A673 (cell line): Measurements from ENCODE around the gene ANKRD11. TPM values are rescaled to one million over a fixed set of nuclear protein-coding genes. Genes with fewer than 3 reads are reported as not detected.

Source experiments
- BruUV-seq: library from RNA; stranded (reverse); fragments of 400-500 nt; replicated peaks from 2 replicates; lab custom pipeline; 2021; lab: Mats Ljungman, UMichigan
- CTCF ChIA-PET: fragments of 300-600 bp; sonication (Branson Sonifier 250); formaldehyde crosslinking; loops from one replicate; lab custom pipeline; 2022; ENCODE audit warnings: antibody characterized with exemption; lab: Charles Lee
- POLR2A ChIA-PET: fragments of 300-600 bp; sonication (Branson Sonifier 250); formaldehyde crosslinking; loops from one replicate; lab custom pipeline; 2022; ENCODE audit warnings: antibody characterized with exemption; ENCODE audit not compliant: low non-redundant PET; lab: Charles Lee
- DNase-seq: peaks from one replicate; pipeline ENCODE4 v3.0.0-alpha.2; 2015; ENCODE audit warnings: low spot score
- H3K27ac ChIP-seq: fragments of 200-600 bp; sonication (generic); 2 replicates; pipeline ENCODE4 v1.5.1; 2016; ENCODE audit warnings: mixed run types, low read depth, mild to moderate bottlenecking, mixed read lengths, antibody characterized with exemption, low read length; ENCODE audit not compliant: poor library complexity, severe bottlenecking
- H3K27me3 ChIP-seq: fragments of 200-600 bp; sonication (generic); replicated peaks from 2 replicates; pipeline ENCODE4 v1.6.1; 2017; ENCODE audit warnings: mixed run types, low read depth, mild to moderate bottlenecking, mixed read lengths, antibody characterized with exemption, low read length; ENCODE audit not compliant: insufficient read depth, poor library complexity
- H3K36me3 ChIP-seq: fragments of 200-600 bp; sonication (generic); 2 replicates; pipeline ENCODE4 v1.6.1; 2016; ENCODE audit warnings: mixed run types, mild to moderate bottlenecking, mixed read lengths, antibody characterized with exemption, low read length; ENCODE audit not compliant: insufficient read depth, poor library complexity, severe bottlenecking
- H3K4me1 ChIP-seq: fragments of 200-600 bp; sonication (generic); 2 replicates; pipeline ENCODE4 v1.6.1; 2017; ENCODE audit warnings: mixed run types, mild to moderate bottlenecking, mixed read lengths, antibody characterized with exemption, low read length; ENCODE audit not compliant: insufficient read depth, poor library complexity, severe bottlenecking
- H3K4me3 ChIP-seq: fragments of 200-600 bp; sonication (generic); 2 replicates; pipeline ENCODE4 v1.5.1; 2016; ENCODE audit warnings: low read depth, mixed run types, mild to moderate bottlenecking, mixed read lengths, low read length; ENCODE audit not compliant: poor library complexity, severe bottlenecking
- H3K9me3 ChIP-seq: fragments of 200-600 bp; sonication (generic); 2 replicates; pipeline ENCODE4 v1.6.1; 2016; ENCODE audit warnings: mixed run types, low read depth, mild to moderate bottlenecking, mixed read lengths, antibody characterized with exemption, low read length; ENCODE audit not compliant: poor library complexity, severe bottlenecking
- EZH2 ChIP-seq: fragments of 200-600 bp; sonication (generic); IDR thresholded peaks from 2 replicates; pipeline ENCODE4 v1.6.1; 2017; ENCODE audit warnings: borderline replicate concordance, low read depth, mild to moderate bottlenecking, mixed read lengths, antibody characterized with exemption, low read length; ENCODE audit not compliant: poor library complexity, severe bottlenecking
- intact Hi-C: fragments of 100-400 bp; cut with micrococcal nuclease; formaldehyde crosslinking; loops from one replicate; pipeline ENCODE4 v1.10.0; 2022; ENCODE audit not compliant: unreplicated experiment
- total RNA-seq: library from RNA; stranded (reverse); gene quantifications from 2 replicates; pipeline ENCODE4 v1.2.3, GENCODE V29; 2021
- TF ChIP-seq, protein P1 (sequence below): fragments of 300-800, 200-600 bp; sonication (generic); conservative IDR thresholded peaks from 2 replicates; pipeline ENCODE4 v1.5.1; 2017; ENCODE audit warnings: low read depth, mild to moderate bottlenecking, antibody characterized with exemption, low read length, moderate library complexity, mixed read lengths

ANKRD11 gene
- total RNA-seq, 1 experiment from 2014 or later: 217 TPM

DNA sequence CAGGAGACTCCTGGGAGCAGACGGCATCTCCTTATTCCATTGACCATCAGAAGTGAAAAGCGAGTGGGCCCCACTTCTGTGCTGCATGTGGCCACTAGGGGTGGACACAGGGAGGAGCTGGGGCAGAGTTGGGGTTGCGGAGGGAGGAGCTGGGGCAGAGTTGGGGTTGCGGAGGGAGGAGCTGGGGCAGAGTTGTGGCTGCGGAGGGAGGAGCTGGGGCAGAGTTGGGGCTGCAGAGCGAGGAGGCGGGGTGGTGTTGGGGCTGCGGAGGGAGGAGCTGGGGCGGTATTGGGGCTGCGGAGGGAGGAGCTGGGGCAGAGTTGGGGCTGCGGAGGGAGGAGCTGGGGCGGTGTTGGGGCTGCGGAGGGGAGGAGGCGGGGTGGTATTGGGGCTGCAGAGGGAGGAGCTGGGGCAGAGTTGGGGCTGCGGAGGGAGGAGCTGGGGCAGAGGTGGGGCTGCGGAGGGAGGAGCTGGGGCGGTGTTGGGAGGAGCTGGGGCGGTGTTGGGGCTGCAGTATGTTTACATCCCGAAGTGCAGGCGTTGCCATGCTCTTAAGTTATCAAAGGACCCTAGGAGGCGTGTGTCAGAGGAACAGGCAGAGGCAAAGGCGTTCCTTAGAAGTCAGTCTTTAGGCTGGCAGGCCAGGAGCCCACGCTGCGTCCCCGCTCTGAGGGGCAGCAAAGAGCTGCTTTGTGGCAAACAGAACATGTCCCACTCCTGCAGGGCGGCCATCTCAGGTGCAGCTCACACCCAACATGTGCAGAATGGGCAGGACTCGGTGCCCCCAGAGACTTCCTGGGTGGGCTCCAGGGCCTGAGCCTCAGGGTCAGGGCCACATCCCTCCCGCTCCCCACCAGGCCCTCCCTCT lies 196.9 kb downstream of the ANKRD11 start:
- Histone ChIP-seq H3K9me3 (no peaks in the 10 kb centered on the region), H3K27me3 (no peaks in the 10 kb centered on the region), H3K27ac (no peak overlapping the region), H3K36me3 (peaks cover 14% of the 10 kb centered on the region), H3K4me1 (no peaks in the 10 kb centered on the region), H3K4me3 (no peak overlapping the region)
- ChIA-PET CTCF (interaction anchor here (0.7 kb wide), 1 partner anchor 39 kb away, joined by 4 read pairs; no protein-coding TSS in a partner anchor), POLR2A (interaction anchor here (0.6 kb wide), 1 partner anchor 196 kb away, joined by 4 read pairs; no protein-coding TSS in a partner anchor)
- intact Hi-C loops: no loop called here
- DNase-seq: peak; percentile 24
- no peak for TF ChIP-seq EZH2
- BruUV-seq: no TSS peak

DNA sequence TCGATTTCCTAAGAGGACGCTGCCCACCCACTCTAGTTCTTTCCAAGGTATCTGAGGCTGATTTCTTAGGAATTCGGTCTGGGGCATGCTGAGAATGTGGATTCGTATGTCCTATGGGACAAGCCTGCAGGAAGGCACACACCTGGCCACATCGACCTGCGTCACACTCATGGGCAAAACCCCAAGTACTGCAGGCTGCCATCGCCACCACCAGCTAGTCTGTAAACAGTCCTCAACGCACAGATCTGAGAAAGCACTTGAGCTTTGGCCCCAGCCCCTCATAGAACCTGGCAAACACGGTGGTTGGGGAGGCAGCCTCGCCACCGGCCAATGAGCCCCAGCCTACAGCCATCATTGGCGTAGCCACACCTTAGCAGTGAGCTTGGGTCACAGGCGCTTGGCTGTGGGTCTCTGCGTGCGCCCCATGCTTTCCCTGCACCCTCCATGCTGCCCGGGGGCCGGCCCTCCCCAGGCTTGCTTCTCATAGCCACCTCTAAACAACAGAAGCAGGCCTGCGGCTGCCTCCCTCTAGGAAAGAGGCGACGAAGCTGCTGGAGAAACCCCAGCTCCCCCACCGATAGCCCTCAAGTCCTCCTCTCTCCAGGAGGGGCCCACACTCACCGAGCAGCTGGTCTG lies 197.8 kb downstream of the ANKRD11 start:
- intact Hi-C loops: no loop called here
- no peaks in the 10 kb centered on the region for H3K4me1 ChIP-seq
- POLR2A ChIA-PET: no interaction called here

DNA sequence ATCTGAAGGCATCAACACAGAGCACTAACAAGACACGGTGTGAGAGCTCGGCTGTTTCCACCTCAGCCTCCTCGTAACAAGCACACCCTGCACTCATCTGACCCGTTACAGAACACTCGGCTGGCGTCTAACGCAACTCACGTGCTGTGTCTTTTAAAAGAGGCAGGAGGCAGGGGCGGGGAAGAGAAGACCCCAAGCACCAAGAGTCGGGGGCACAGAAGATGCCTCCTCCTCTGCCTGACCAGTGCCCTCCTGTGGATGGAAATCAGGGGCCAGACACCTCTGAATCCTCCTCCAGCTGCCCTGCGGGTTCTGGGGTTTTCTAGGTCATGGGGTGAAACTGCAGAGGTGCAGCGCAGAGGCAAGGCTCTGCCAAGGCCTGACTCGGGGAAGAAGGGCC lies 198.6 kb downstream of the ANKRD11 start:
- POLR2A ChIA-PET: no interaction called here
- CTCF ChIA-PET: no interaction called here
- Histone ChIP-seq H3K4me1 (no peaks in the 10 kb centered on the region), H3K4me3 (no peak overlapping the region), H3K27me3 (no peaks in the 10 kb centered on the region), H3K36me3 (peaks cover 29% of the 10 kb centered on the region), H3K27ac (peak overlapping the region; percentile 10), H3K9me3 (no peaks in the 10 kb centered on the region)
- DNase-seq: no peak
- intact Hi-C loops: no loop called here
- BruUV-seq: no TSS peak
- TF ChIP-seq EZH2: no peak
- TF ChIP-seq, protein P1, sequence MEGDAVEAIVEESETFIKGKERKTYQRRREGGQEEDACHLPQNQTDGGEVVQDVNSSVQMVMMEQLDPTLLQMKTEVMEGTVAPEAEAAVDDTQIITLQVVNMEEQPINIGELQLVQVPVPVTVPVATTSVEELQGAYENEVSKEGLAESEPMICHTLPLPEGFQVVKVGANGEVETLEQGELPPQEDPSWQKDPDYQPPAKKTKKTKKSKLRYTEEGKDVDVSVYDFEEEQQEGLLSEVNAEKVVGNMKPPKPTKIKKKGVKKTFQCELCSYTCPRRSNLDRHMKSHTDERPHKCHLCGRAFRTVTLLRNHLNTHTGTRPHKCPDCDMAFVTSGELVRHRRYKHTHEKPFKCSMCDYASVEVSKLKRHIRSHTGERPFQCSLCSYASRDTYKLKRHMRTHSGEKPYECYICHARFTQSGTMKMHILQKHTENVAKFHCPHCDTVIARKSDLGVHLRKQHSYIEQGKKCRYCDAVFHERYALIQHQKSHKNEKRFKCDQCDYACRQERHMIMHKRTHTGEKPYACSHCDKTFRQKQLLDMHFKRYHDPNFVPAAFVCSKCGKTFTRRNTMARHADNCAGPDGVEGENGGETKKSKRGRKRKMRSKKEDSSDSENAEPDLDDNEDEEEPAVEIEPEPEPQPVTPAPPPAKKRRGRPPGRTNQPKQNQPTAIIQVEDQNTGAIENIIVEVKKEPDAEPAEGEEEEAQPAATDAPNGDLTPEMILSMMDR: no peak

More for the DNA sequence above, 197.8 kb downstream of the ANKRD11 start:
- Histone ChIP-seq H3K27me3 (no peaks in the 10 kb centered on the region), H3K4me3 (no peak overlapping the region), H3K36me3 (peaks cover 23% of the 10 kb centered on the region), H3K9me3 (no peaks in the 10 kb centered on the region), H3K27ac (no peak overlapping the region)
- TF ChIP-seq, protein P1: no peak
- TF ChIP-seq EZH2: no peak
- BruUV-seq: no TSS peak
- DNase-seq: no peak
- CTCF ChIA-PET: no interaction called here
